A549 (cell line): Measurements from ENCODE around the gene SRGAP1. TPM values are rescaled to one million over a fixed set of nuclear protein-coding genes. Genes with fewer than 3 reads are reported as not detected.
A peak's percentile ranks its signal among the peaks of the same experiment; 100 is the strongest.

Experiments
- ATAC-seq, 2 experiments: fragments of 200-7000 bp in 1 of 2; fragments of >200 bp in 1 of 2; cut with Nextera tagmentation in 1 of 2; cut with Tn5 transposase in 1 of 2; 3 replicates each; pipeline versions ENCODE4 v1.8.0 to v1.9.1; 2018 to 2020; ENCODE audit warnings: mild to moderate bottlenecking in 1 of 2, moderate library complexity in 1 of 2
- CTCF ChIA-PET: fragments of 300-600 bp; sonication (Branson Sonifier 250); formaldehyde crosslinking; extraction: SDS; loops from one replicate; lab custom pipeline; 2021; ENCODE audit warnings: antibody characterized with exemption, inconsistent platforms; lab: Yijun Ruan, JAX
- POLR2A ChIA-PET: fragments of 350-600 bp; formaldehyde crosslinking; extraction: SDS; loops from one replicate; lab custom pipeline; 2021; ENCODE audit warnings: antibody characterized with exemption, inconsistent platforms; lab: Yijun Ruan, JAX
- DNase-seq, 2 experiments: peaks; one replicate each; pipeline versions ENCODE4 v3.0.0 to v3.0.0-alpha.2; 2011 to 2016; ENCODE audit warnings: low read depth in 1 of 2, low spot score in 1 of 2
- FAIRE-seq: peaks from 2 replicates; lab custom pipeline; 2011; peaks lifted over from hg19 to GRCh38; lab: Jason Lieb, UNC
- H3K27ac ChIP-seq, 2 experiments: fragments of >200 bp; sonication (Bioruptor Twin); formaldehyde crosslinking; 3 replicates each; pipeline ENCODE4 v1.5.1; 2016 to 2017
- H3K4me1 ChIP-seq: fragments of >200 bp; sonication (Bioruptor Twin); formaldehyde crosslinking; 3 replicates; pipeline ENCODE4 v1.6.1; 2016
- H3K4me2 ChIP-seq: fragments of >200 bp; sonication (Bioruptor Twin); formaldehyde crosslinking; 3 replicates; pipeline ENCODE4 v1.6.1; 2016
- H3K4me3 ChIP-seq: fragments of >200 bp; sonication (Bioruptor Twin); formaldehyde crosslinking; 3 replicates; pipeline ENCODE4 v1.5.1; 2016
- H3K9me3 ChIP-seq: fragments of >200 bp; sonication (Bioruptor Twin); formaldehyde crosslinking; 3 replicates; pipeline ENCODE4 v1.6.1; 2016
- CBX2 ChIP-seq: fragments of 200-600 bp; sonication (generic); IDR thresholded peaks from 2 replicates; pipeline ENCODE4 v1.6.1; 2016; ENCODE audit warnings: low read depth, mild to moderate bottlenecking, borderline replicate concordance
- CBX8 ChIP-seq: fragments of 200-600 bp; sonication (generic); IDR thresholded peaks from 2 replicates; pipeline ENCODE4 v1.6.1; 2016
- CEBPB ChIP-seq, 2 experiments: fragments of >200 bp in 1 of 2; sonication (Bioruptor Twin) in 1 of 2; formaldehyde crosslinking in 1 of 2; IDR thresholded peaks; 2 replicates each; pipeline ENCODE4 v1.6.1; 2012 to 2016
- EHF ChIP-seq: fragments of 250-450 bp; sonication (Bioruptor Pico); IDR thresholded peaks from 2 replicates; pipeline ENCODE4 v1.5.0; 2020; ENCODE audit warnings: mild to moderate bottlenecking
- EP300 ChIP-seq, 2 experiments: fragments of >200 bp; sonication (Bioruptor Twin); formaldehyde crosslinking; IDR thresholded peaks; 2 replicates in 1 of 2; 3 replicates in 1 of 2; pipeline ENCODE4 v1.6.1; 2016 to 2017
- ESRRA ChIP-seq: fragments of 150-350 bp; IDR thresholded peaks from 2 replicates; pipeline ENCODE4 v1.6.1; 2014; ENCODE audit warnings: mild to moderate bottlenecking, low read length, borderline replicate concordance
- FOSB ChIP-seq: fragments of 250-450 bp; sonication (Bioruptor Pico); IDR thresholded peaks from 2 replicates; pipeline ENCODE4 v1.5.0; 2020; ENCODE audit warnings: mild to moderate bottlenecking, moderate library complexity
- FOSL2 ChIP-seq, 2 experiments: fragments of 450-650 bp in 1 of 2; fragments of >200 bp in 1 of 2; sonication (Bioruptor Twin) in 1 of 2; formaldehyde crosslinking; IDR thresholded peaks; 2 replicates each; pipeline versions ENCODE4 v1.5.0 to v1.6.1; 2016 to 2020; ENCODE audit warnings: mild to moderate bottlenecking in 1 of 2, moderate library complexity in 1 of 2
- GATA3 ChIP-seq: IDR thresholded peaks from 2 replicates; pipeline ENCODE4 v1.6.1; 2012; ENCODE audit warnings: borderline replicate concordance
- HDAC2 ChIP-seq: fragments of 200-600 bp; sonication (generic); IDR thresholded peaks from 2 replicates; pipeline ENCODE4 v1.6.1; 2016
- HEYL ChIP-seq: fragments of 250-450 bp; sonication (Bioruptor Pico); IDR thresholded peaks from 2 replicates; pipeline ENCODE4 v1.8.0; 2021; ENCODE audit warnings: mild to moderate bottlenecking, moderate library complexity
- HOXB5 ChIP-seq: fragments of 250-450 bp; sonication (Bioruptor Pico); IDR thresholded peaks from 2 replicates; pipeline ENCODE4 v1.5.0; 2020; ENCODE audit warnings: mild to moderate bottlenecking, moderate library complexity
- JUN ChIP-seq, 2 experiments: fragments of >200 bp; sonication (Bioruptor Twin); formaldehyde crosslinking; IDR thresholded peaks; 2 replicates in 1 of 2; 3 replicates in 1 of 2; pipeline ENCODE4 v1.6.1; 2016 to 2017
- JUNB ChIP-seq: fragments of >200 bp; sonication (Bioruptor Twin); formaldehyde crosslinking; IDR thresholded peaks from 2 replicates; pipeline ENCODE4 v1.6.1; 2016
- KDM1A ChIP-seq: fragments of 200-600 bp; sonication (generic); IDR thresholded peaks from 2 replicates; pipeline ENCODE4 v1.6.1; 2016; ENCODE audit warnings: low read depth, mild to moderate bottlenecking
- KDM5A ChIP-seq: fragments of 200-600 bp; sonication (generic); IDR thresholded peaks from 2 replicates; pipeline ENCODE4 v1.6.1; 2016; ENCODE audit warnings: antibody characterized with exemption, mild to moderate bottlenecking
- PHF8 ChIP-seq: fragments of 200-600 bp; sonication (generic); IDR thresholded peaks from 2 replicates; pipeline ENCODE4 v1.6.1; 2016; ENCODE audit warnings: low read depth, mild to moderate bottlenecking, antibody characterized with exemption, moderate library complexity, borderline replicate concordance
- RAD21 ChIP-seq, 2 experiments: fragments of >200 bp in 1 of 2; sonication (Bioruptor Twin) in 1 of 2; formaldehyde crosslinking in 1 of 2; IDR thresholded peaks in 1 of 2; conservative IDR thresholded peaks in 1 of 2; 2 replicates in 1 of 2; 3 replicates in 1 of 2; pipeline ENCODE4 v1.6.1; 2012 to 2018; ENCODE audit warnings: inconsistent platforms in 1 of 2
- RFX5 ChIP-seq: fragments of 450-650 bp; IDR thresholded peaks from 2 replicates; pipeline ENCODE4 v1.7.1; 2014; ENCODE audit warnings: antibody characterized with exemption, mild to moderate bottlenecking, moderate library complexity
- SMC3 ChIP-seq: fragments of >200 bp; sonication (Bioruptor Twin); formaldehyde crosslinking; IDR thresholded peaks from 3 replicates; pipeline ENCODE4 v1.6.1; 2018; ENCODE audit warnings: inconsistent platforms
- TP53 ChIP-seq: fragments of 250-450 bp; sonication (Bioruptor Pico); IDR thresholded peaks from 2 replicates; pipeline ENCODE4 v1.5.0; 2021; ENCODE audit warnings: mild to moderate bottlenecking, moderate library complexity
- ZC3H11A ChIP-seq: fragments of 450-650 bp; IDR thresholded peaks from 2 replicates; pipeline ENCODE4 v1.6.1; 2014; ENCODE audit warnings: antibody characterized with exemption, mild to moderate bottlenecking
- ZFP36 ChIP-seq: fragments of 450-650 bp; IDR thresholded peaks from 2 replicates; pipeline ENCODE4 v1.6.1; 2014; ENCODE audit warnings: borderline replicate concordance; ENCODE audit not compliant: partially characterized antibody
- WGBS: methylation state at CpG from one replicate; pipeline ENCODE4 v1.1.6; 2017; ENCODE audit errors: missing lambda C conversion rate; 5-methylcytosine and 5-hydroxymethylcytosine counted together
- polyA plus RNA-seq, 4 experiments: library from polyadenylated mRNA; depleted of rRNA in 3 of 4; stranded (reverse); fragments of >200 nt; fragmentation: RNase III in 1 of 4; extraction: RNeasy Plus Mini Kit Qiagen cat#74134 plus additional on column Dnase treatment in 1 of 4; gene quantifications; 2 replicates in 3 of 4; 3 replicates in 1 of 4; pipeline ENCODE4 v1.2.3, GENCODE V29; 2011 to 2017
- TF ChIP-seq, protein P1 (sequence below): IDR thresholded peaks from 2 replicates; pipeline ENCODE4 v1.6.1; 2012
- TF ChIP-seq, protein P2 (sequence below): fragments of >200 bp; sonication (Bioruptor Twin); formaldehyde crosslinking; IDR thresholded peaks from 3 replicates; pipeline ENCODE4 v1.6.1; 2016
- TF ChIP-seq, protein P3 (sequence below): IDR thresholded peaks from 2 replicates; pipeline ENCODE4 v1.6.1; 2012; ENCODE audit warnings: low read depth, borderline replicate concordance
- TF ChIP-seq, protein P4 (sequence below): fragments of 450-650 bp; IDR thresholded peaks from 2 replicates; pipeline ENCODE4 v1.6.1; 2014; ENCODE audit warnings: antibody characterized with exemption

SRGAP1 gene
- polyA plus RNA-seq, 2 of the 4 experiments (the other 2 are of a cell fraction), result 7.9 to 22.9 TPM

DNA sequence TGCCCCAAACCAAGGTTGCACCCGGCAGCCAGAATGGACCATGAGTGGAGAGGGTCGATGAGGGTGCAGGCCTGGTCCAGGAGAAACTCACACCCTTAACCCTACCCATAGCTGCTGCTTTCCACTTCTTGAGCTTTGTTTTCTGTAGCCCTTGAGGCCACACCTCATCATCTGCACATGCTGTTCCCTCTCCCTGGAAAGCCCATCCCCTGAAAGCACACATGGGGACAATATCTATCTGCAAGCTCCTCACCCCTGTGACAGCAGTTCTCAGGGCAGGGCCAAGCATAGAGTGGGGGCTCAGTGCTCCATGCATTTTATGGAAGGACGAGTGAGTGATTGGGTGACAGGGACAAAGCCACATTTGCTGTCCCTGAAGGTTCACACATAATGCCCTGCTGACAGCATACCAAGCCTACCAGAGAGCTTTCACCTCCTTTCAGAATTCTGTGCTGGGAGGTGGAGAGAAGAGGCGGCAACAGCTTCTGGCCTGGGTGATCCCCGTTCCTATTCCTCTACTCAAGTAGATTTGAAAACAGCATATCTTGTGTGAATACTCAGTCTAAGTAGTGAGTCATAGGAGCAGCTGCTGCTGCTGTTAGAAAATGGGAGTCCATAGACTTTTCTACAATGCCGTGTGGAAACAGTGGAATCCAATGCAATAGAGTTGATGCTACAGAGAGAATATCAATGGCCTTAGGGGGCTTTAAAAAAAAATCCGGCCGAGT, 44.6 kb downstream of the SRGAP1 start:
- TF ChIP-seq JUN (IDR thresholded peaks at IDR 0.05) (no peak), KDM1A (0 out of 2 replicates have a peak, but pooled peaks have one; percentile 35), HOXB5 (CRISPR knock-in tag) (no peak), FOSL2 (IDR thresholded peaks at IDR 0.05) (peak; percentile 30; the same call in 1 of the 2 replicates), FOSL2 (CRISPR knock-in tag; IDR thresholded peaks at IDR 0.05) (peak; percentile 67)
- TF ChIP-seq, all 56 proteins: peak for 2
- POLR2A ChIA-PET, result interaction anchor here (0.9 to 1.4 kb wide), 4 partner anchors 29 to 200 kb away, joined by 3 to 6 read pairs (median 4); partner anchors contain the start of gene SRGAP1
- Histone ChIP-seq H3K4me2 (peak overlapping the region; percentile 92), H3K4me3 (peak overlapping the region; percentile 2; the same call in 1 of the 3 replicates), H3K4me1 (peaks cover 71% of the 10 kb centered on the region), H3K27ac (peak overlapping the region; percentile 86 to 92), H3K9me3 (no peaks in the 10 kb centered on the region)
- CTCF ChIA-PET, result interaction anchor here (1.0 to 5.7 kb wide), 6 partner anchors 11 to 368 kb away, joined by 3 to 27 read pairs (median 8); partner anchors contain the start of gene SRGAP1
- FAIRE-seq (no peak), ATAC-seq (peak; percentile 69 to 79), DNase-seq (peak; percentile 39 to 43)
- 46% methylated on average over 8 of the region's 8 CpGs for WGBS

DNA sequence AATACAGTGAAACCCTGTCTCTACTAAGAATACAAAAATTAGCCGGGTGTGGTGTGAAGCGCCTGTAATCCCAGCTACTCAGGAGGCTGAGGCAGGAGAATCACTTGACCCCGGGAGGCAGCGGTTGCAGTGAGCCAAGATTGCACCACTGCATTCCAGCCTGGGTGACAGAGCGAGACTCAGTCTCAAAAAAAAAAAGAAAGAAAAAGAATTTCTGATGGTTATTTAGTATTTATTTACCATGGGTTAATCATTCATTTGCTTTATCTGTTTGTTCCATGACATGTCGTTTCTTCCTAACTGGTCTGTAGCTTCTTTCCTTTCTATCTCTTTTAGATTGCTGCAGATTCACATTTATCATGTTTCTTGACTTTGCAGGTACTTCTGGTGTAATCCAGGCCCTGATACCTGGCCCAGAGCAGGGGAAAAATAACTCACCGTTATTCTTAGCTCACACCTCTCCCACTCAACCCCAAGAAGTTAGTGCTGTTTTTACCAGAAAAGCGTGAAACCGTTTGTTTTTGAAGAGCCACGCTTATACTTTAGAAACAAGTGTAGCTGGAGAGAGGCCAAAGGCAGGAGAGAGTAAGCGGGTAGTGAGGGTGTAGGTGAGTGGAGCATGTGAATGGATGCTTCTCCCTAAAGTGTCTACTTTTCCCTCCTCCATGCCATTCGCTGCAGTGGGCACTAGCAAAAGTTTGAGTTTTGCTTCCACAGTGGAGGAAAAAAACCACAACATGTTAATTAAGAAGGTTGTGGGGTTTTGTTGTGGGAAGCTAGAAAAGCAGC, 45.4 kb downstream of the SRGAP1 start:
- DNase-seq (peak in 1 of 2 experiments; percentile 64), FAIRE-seq (no peak), ATAC-seq (peak; percentile 57 to 76)
- H3K4me3 ChIP-seq, result peak overlapping the region; percentile 22; the same call in 2 of the 3 replicates
- TF ChIP-seq, protein P1, sequence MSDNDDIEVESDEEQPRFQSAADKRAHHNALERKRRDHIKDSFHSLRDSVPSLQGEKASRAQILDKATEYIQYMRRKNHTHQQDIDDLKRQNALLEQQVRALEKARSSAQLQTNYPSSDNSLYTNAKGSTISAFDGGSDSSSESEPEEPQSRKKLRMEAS, result peak; percentile 58; the same call in 1 of the 2 replicates
- TF ChIP-seq, protein P2, sequence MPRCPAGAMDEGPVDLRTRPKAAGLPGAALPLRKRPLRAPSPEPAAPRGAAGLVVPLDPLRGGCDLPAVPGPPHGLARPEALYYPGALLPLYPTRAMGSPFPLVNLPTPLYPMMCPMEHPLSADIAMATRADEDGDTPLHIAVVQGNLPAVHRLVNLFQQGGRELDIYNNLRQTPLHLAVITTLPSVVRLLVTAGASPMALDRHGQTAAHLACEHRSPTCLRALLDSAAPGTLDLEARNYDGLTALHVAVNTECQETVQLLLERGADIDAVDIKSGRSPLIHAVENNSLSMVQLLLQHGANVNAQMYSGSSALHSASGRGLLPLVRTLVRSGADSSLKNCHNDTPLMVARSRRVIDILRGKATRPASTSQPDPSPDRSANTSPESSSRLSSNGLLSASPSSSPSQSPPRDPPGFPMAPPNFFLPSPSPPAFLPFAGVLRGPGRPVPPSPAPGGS, result 0 out of 3 replicates have a peak, but pooled peaks have one; percentile 31
- TF ChIP-seq ESRRA (no peak), JUN (IDR thresholded peaks at IDR 0.05) (peak; percentile 53 to 88; a peak in 3 of 5 replicates), FOSB (CRISPR knock-in tag) (no peak), CEBPB (IDR thresholded peaks at IDR 0.05) (peak; percentile 86 to 95), SMC3 (peak; percentile 35; the same call in 1 of the 3 replicates), ZC3H11A (no peak), JUNB (peak; percentile 75), RAD21 (conservative IDR thresholded peaks at IDR 0.05 in 1 of 2, IDR thresholded peaks at IDR 0.05 in 1 of 2) (peak; percentile 9 to 58; a peak in 4 of 5 replicates), GATA3 (peak; percentile 65; the same call in 1 of the 2 replicates), EP300 (IDR thresholded peaks at IDR 0.05) (peak; percentile 66 to 71; a peak in 3 of 5 replicates), EHF (CRISPR knock-in tag) (no peak), KDM5A (no peak)
- H3K4me1 ChIP-seq, result peaks cover 73% of the 10 kb centered on the region
- peak overlapping the region; percentile 92 for H3K4me2 ChIP-seq
- POLR2A ChIA-PET, result interaction anchor here (0.7 to 1.4 kb wide), 4 partner anchors 26 to 199 kb away, joined by 3 to 6 read pairs (median 4); partner anchors contain the start of gene SRGAP1
- no peaks in the 10 kb centered on the region for H3K9me3 ChIP-seq
- peak overlapping the region; percentile 86 to 92 for H3K27ac ChIP-seq
- CTCF ChIA-PET, result interaction anchor here (0.5 to 5.7 kb wide), 8 partner anchors 10 to 712 kb away, joined by 3 to 27 read pairs (median 5); partner anchors contain the start of gene SRGAP1
- 12% methylated on average over 12 of the region's 12 CpGs for WGBS

DNA sequence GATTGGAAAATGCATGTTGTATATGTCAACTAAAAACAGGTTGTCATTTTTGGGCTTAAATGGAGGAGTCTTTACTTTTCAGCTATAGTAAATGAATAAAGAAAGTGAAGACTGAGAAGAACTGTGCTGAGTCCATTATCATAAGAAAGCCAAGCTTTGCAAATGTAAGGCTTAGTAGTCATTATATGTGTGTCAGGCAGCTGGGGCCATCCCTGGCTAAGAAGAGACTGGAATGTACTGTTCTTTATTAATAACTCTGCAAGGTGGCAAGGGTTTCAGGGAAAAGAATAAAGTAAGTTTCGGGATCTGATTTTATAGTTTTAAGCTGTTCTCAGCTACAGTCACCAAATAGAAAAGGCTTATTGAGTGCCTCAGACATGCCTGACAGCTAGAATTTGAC, 48.7 kb downstream of the SRGAP1 start:
- no peak for FAIRE-seq
- no peak for ATAC-seq
- no peak for DNase-seq
- no peak overlapping the region for H3K4me3 ChIP-seq
- ChIA-PET POLR2A (no interaction called here), CTCF (interaction anchor here (1.2 to 2.4 kb wide), 4 partner anchors 10 to 363 kb away, joined by 4 to 11 read pairs (median 4); partner anchors contain the start of gene SRGAP1)
- H3K4me2 ChIP-seq, result peak overlapping the region; percentile 22
- 87% methylated on average over 1 of the region's 1 CpG for WGBS
- H3K27ac ChIP-seq, result peak overlapping the region; percentile 66 to 92; a peak in 5 of 6 replicates
- H3K4me1 ChIP-seq, result peaks cover 89% of the 10 kb centered on the region
- no peaks in the 10 kb centered on the region for H3K9me3 ChIP-seq
- TF ChIP-seq, protein P3, sequence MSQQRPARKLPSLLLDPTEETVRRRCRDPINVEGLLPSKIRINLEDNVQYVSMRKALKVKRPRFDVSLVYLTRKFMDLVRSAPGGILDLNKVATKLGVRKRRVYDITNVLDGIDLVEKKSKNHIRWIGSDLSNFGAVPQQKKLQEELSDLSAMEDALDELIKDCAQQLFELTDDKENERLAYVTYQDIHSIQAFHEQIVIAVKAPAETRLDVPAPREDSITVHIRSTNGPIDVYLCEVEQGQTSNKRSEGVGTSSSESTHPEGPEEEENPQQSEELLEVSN, result no peak
- TF ChIP-seq PHF8 (no peak), TP53 (no peak), CEBPB (IDR thresholded peaks at IDR 0.05) (no peak), HDAC2 (no peak), HOXB5 (CRISPR knock-in tag) (no peak), FOSL2 (IDR thresholded peaks at IDR 0.05) (no peak), FOSL2 (CRISPR knock-in tag; IDR thresholded peaks at IDR 0.05) (no peak), RFX5 (no peak), CBX2 (no peak), ZFP36 (no peak), HEYL (CRISPR knock-in tag) (no peak), CBX8 (no peak), SMC3 (no peak)
- TF ChIP-seq, protein P4, sequence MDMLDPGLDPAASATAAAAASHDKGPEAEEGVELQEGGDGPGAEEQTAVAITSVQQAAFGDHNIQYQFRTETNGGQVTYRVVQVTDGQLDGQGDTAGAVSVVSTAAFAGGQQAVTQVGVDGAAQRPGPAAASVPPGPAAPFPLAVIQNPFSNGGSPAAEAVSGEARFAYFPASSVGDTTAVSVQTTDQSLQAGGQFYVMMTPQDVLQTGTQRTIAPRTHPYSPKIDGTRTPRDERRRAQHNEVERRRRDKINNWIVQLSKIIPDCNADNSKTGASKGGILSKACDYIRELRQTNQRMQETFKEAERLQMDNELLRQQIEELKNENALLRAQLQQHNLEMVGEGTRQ, result no peak
